ENCODE results near the gene TSKS. TPM values are rescaled to one million over a fixed set of nuclear protein-coding genes. Genes with fewer than 3 reads are reported as not detected.

TSKS gene
- total RNA-seq, 4 donors from 2014 or later, result 0.36 to 14.2 (median 0.44) TPM

DNA sequence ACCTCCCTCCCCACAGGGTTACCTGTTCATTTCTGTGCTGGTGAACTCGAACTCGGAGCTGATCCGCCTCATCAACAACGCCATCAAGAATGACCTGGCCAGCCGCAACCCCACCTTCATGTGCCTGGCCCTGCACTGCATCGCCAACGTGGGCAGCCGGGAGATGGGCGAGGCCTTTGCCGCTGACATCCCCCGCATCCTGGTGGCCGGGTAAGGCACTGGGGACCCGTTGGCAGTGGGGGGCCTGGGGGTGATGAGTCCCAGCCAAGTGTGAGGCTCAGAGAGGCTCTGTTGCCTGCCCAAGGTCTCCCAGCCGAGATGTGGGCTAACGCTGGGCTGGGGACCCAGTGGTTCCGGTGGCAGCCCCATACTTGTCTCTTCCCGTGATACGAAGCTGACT is 19.4 kb upstream of the TSKS start:
- ATAC-seq (ENCODE audit: low FRiP score) (no peak), DNase-seq (ENCODE audit: low spot score) (no peak)
- TF ChIP-seq, protein P1, sequence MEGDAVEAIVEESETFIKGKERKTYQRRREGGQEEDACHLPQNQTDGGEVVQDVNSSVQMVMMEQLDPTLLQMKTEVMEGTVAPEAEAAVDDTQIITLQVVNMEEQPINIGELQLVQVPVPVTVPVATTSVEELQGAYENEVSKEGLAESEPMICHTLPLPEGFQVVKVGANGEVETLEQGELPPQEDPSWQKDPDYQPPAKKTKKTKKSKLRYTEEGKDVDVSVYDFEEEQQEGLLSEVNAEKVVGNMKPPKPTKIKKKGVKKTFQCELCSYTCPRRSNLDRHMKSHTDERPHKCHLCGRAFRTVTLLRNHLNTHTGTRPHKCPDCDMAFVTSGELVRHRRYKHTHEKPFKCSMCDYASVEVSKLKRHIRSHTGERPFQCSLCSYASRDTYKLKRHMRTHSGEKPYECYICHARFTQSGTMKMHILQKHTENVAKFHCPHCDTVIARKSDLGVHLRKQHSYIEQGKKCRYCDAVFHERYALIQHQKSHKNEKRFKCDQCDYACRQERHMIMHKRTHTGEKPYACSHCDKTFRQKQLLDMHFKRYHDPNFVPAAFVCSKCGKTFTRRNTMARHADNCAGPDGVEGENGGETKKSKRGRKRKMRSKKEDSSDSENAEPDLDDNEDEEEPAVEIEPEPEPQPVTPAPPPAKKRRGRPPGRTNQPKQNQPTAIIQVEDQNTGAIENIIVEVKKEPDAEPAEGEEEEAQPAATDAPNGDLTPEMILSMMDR (IDR thresholded peaks at IDR 0.05), result no peak

DNA sequence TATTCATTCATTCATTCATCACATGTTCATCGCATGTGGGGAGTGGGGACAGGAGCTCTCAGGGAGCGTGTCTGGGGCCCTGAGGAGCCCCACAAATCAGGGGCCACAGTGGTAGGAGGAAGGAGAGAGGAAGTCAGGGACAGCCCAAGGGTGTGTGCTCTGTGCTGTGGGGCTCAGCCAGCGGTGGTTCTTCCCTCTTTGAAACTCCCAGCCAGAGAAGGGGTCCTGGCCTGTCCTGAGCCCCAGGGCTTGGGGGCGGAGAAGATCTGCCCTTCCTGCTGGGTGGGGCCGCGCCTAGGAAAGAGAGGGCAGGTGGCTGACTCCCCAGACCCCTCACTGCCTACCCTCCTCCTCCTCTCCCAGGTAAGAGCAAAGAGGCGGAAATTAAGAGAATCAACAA is 18.3 kb upstream of the TSKS start:
- TF ChIP-seq, protein P1 (IDR thresholded peaks at IDR 0.05), result no peak
- DNase-seq (ENCODE audit: low spot score) (no peak), ATAC-seq (ENCODE audit: low FRiP score) (no peak)

DNA sequence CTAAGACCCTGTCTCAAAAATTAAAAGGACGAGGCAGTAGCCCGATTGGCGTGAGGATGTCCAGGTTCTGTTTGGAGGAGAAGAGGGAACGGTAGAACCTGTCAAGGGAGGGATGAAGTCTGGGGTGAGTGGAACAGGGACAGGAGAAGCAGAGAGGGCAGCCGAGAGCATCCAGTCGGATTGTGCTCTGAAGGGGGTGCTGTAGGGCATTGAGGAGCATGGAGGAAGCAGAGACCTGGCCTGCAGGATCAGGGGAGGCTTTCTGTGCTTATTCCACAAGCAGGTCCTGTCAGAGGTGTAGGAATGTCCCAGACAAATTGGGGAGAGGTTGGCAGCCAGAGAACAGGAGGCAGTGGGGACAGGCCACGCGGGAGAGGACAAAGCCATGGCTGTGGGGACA is 17.8 kb upstream of the TSKS start:
- TF ChIP-seq, protein P1 (IDR thresholded peaks at IDR 0.05), result no peak
- DNase-seq (ENCODE audit: low spot score), result no peak
- ATAC-seq (ENCODE audit: low FRiP score), result no peak

DNA sequence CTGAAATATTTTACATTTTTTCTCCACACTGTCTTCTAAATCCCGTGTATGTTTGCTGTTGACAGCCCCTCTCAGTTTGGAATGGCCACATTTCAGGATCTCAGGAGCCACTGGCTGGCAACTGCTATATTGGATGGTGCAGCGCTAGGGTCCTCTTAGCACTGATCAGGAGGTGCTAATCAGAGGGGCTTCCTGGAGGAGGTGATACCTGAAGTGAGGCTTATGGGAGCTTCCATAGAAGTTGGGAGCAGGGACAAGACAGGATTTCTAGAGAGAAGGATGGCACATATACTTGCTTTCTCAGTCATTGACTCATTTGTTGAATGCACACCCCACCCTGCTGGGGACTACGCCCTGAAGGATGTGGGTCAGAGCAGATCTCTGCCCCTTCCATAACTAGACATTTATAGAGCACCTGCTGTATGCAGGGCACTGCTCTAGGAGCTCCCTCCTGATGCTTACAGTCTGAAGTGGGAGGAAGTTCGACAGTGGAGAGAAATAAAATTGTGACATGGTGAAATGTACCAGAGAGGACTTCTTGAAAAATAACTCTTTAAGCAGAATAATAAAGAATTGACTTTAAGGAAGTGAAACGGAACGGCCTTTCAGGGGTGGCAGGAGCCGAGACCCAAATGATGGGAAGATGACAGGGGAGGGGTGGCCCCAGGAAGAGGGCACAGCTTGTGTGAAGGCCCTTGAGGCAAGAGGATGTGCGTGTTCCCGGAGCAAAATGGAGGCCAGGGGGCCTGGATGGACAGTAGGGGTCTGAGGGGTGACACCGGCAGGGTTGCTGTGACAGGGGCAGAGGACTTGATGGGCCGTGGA is 16.8 kb upstream of the TSKS start:
- no peak for ATAC-seq (ENCODE audit: low FRiP score)

DNA sequence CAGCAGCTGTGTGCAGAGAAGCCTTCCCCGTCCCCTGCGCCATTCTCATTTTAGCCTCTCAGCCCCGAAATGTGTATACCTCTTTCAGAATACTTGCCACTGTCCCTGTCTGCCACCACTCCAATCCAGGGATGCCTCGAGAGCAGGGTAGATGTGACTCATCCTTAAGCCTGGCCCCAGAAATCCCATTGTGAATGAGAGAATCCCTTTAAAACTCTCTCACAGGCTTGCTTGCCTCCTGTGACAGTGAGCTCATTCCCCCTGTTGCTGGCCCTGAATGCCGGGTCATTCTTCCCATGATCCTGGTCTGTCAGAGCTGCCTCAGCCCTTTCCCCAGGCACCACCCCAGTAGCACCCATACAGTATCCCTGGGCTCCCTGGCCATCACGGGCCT is 13.3 kb upstream of the TSKS start:
- DNase-seq (ENCODE audit: low spot score), result no peak
- TF ChIP-seq, protein P1 (IDR thresholded peaks at IDR 0.05), result no peak
- ATAC-seq (ENCODE audit: low FRiP score), result no peak

More for the DNA sequence above, 16.8 kb upstream of the TSKS start:
- TF ChIP-seq, protein P1 (IDR thresholded peaks at IDR 0.05), result no peak
- no peak for DNase-seq (ENCODE audit: low spot score)

DNA sequence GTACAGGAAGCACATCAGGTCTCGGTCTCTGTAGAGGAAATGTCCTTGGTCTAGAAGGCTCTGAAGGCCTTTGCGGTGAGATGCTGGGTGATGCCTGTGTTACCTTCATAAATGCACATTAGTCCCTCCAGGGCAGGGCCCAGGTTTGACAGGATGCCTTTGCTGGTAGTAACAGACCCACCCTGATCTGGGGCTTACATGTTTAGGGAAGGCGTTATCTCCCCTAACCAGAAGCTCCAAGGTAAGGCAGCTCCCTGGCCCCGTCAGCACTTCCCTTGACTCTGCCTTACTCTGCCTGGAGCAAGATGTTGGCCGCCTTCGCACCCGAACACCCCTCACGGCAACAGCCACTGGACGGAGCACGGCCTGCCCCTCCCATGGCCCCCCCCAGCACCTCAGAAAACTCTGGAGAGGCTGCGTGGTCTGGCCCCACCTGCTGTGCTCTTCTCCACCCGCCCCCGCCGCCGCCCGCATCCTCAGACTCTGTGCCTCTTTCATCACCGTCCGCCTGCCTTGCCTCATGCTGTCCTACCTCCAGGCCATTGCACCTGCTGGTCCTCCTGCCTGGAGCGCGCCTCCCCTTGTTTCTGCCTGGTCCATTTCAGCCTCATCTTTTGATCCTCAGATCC is 12.8 kb upstream of the TSKS start:
- ATAC-seq (ENCODE audit: low FRiP score), result no peak
- no peak for DNase-seq (ENCODE audit: low spot score)
- TF ChIP-seq, protein P1 (IDR thresholded peaks at IDR 0.05), result no peak

DNA sequence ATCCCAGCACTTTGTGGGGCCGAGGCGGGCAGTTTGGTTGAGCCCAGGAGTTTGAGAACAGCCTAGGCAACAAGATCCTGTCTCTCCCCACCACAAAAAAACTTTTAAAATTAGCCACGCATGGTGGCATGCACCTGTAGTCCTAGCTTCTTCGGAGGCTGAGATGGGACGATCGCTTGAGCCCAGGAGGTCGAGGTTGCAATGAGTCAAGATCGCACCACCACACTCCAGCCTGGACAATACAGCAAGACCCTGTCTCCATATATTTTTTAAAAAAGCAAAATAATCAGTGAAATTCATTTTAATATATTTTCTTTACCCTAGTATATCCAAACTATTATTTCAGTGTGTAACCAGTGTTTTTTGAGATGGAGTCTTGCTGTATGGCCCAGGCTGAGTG is 11.9 kb upstream of the TSKS start:
- TF ChIP-seq, protein P1 (IDR thresholded peaks at IDR 0.05), result no peak
- ATAC-seq (ENCODE audit: low FRiP score), result no peak
- no peak for DNase-seq (ENCODE audit: low spot score)

All from omental fat pad (tissue), 4 donors.